A549 (cell line): Measurements from ENCODE around the gene SDF2. TPM values are rescaled to one million over a fixed set of nuclear protein-coding genes. Genes with fewer than 3 reads are reported as not detected.

Source experiments
- ATAC-seq, 2 experiments: fragments of 200-7000 bp in 1 of 2; fragments of >200 bp in 1 of 2; cut with Nextera tagmentation in 1 of 2; cut with Tn5 transposase in 1 of 2; 3 replicates each; pipeline versions ENCODE4 v1.8.0 to v1.9.1; 2018 to 2020; ENCODE audit warnings: mild to moderate bottlenecking in 1 of 2, moderate library complexity in 1 of 2
- CTCF ChIA-PET: fragments of 300-600 bp; sonication (Branson Sonifier 250); formaldehyde crosslinking; extraction: SDS; loops from one replicate; lab custom pipeline; 2021; ENCODE audit warnings: antibody characterized with exemption, inconsistent platforms; lab: Yijun Ruan, JAX
- POLR2A ChIA-PET: fragments of 350-600 bp; formaldehyde crosslinking; extraction: SDS; loops from one replicate; lab custom pipeline; 2021; ENCODE audit warnings: antibody characterized with exemption, inconsistent platforms; lab: Yijun Ruan, JAX
- DNase-seq, 2 experiments: peaks; one replicate each; pipeline versions ENCODE4 v3.0.0 to v3.0.0-alpha.2; 2011 to 2016; ENCODE audit warnings: low read depth in 1 of 2, low spot score in 1 of 2
- FAIRE-seq: peaks from 2 replicates; lab custom pipeline; 2011; peaks lifted over from hg19 to GRCh38; lab: Jason Lieb, UNC
- H3K27ac ChIP-seq, 2 experiments: fragments of >200 bp; sonication (Bioruptor Twin); formaldehyde crosslinking; 3 replicates each; pipeline ENCODE4 v1.5.1; 2016 to 2017
- H3K4me1 ChIP-seq: fragments of >200 bp; sonication (Bioruptor Twin); formaldehyde crosslinking; 3 replicates; pipeline ENCODE4 v1.6.1; 2016
- H3K4me2 ChIP-seq: fragments of >200 bp; sonication (Bioruptor Twin); formaldehyde crosslinking; 3 replicates; pipeline ENCODE4 v1.6.1; 2016
- H3K4me3 ChIP-seq: fragments of >200 bp; sonication (Bioruptor Twin); formaldehyde crosslinking; 3 replicates; pipeline ENCODE4 v1.5.1; 2016
- H3K9me3 ChIP-seq: fragments of >200 bp; sonication (Bioruptor Twin); formaldehyde crosslinking; 3 replicates; pipeline ENCODE4 v1.6.1; 2016
- BCL3 ChIP-seq: fragments of >200 bp; sonication (Bioruptor Twin); formaldehyde crosslinking; IDR thresholded peaks from 3 replicates; pipeline ENCODE4 v1.6.1; 2016
- CHD2 ChIP-seq: fragments of 150-350 bp; IDR thresholded peaks from 2 replicates; pipeline ENCODE4 v1.6.1; 2014; ENCODE audit warnings: low read length; ENCODE audit not compliant: partially characterized antibody
- E2F6 ChIP-seq: IDR thresholded peaks from 2 replicates; pipeline ENCODE4 v1.6.1; 2012; ENCODE audit warnings: low read depth, borderline replicate concordance
- EHF ChIP-seq: fragments of 250-450 bp; sonication (Bioruptor Pico); IDR thresholded peaks from 2 replicates; pipeline ENCODE4 v1.5.0; 2020; ENCODE audit warnings: mild to moderate bottlenecking
- EP300 ChIP-seq, 2 experiments: fragments of >200 bp; sonication (Bioruptor Twin); formaldehyde crosslinking; IDR thresholded peaks; 2 replicates in 1 of 2; 3 replicates in 1 of 2; pipeline ENCODE4 v1.6.1; 2016 to 2017
- FOSB ChIP-seq: fragments of 250-450 bp; sonication (Bioruptor Pico); IDR thresholded peaks from 2 replicates; pipeline ENCODE4 v1.5.0; 2020; ENCODE audit warnings: mild to moderate bottlenecking, moderate library complexity
- FOSL2 ChIP-seq, 2 experiments: fragments of 450-650 bp in 1 of 2; fragments of >200 bp in 1 of 2; sonication (Bioruptor Twin) in 1 of 2; formaldehyde crosslinking; IDR thresholded peaks; 2 replicates each; pipeline versions ENCODE4 v1.5.0 to v1.6.1; 2016 to 2020; ENCODE audit warnings: mild to moderate bottlenecking in 1 of 2, moderate library complexity in 1 of 2
- HDAC2 ChIP-seq: fragments of 200-600 bp; sonication (generic); IDR thresholded peaks from 2 replicates; pipeline ENCODE4 v1.6.1; 2016
- JUNB ChIP-seq: fragments of >200 bp; sonication (Bioruptor Twin); formaldehyde crosslinking; IDR thresholded peaks from 2 replicates; pipeline ENCODE4 v1.6.1; 2016
- KDM5A ChIP-seq: fragments of 200-600 bp; sonication (generic); IDR thresholded peaks from 2 replicates; pipeline ENCODE4 v1.6.1; 2016; ENCODE audit warnings: antibody characterized with exemption, mild to moderate bottlenecking
- MAFK ChIP-seq: fragments of 450-650 bp; IDR thresholded peaks from 2 replicates; pipeline ENCODE4 v1.6.1; 2014; ENCODE audit not compliant: partially characterized antibody
- MAZ ChIP-seq: fragments of 150-350 bp; IDR thresholded peaks from 2 replicates; pipeline ENCODE4 v1.6.1; 2014; ENCODE audit warnings: antibody characterized with exemption, low read depth, low read length, borderline replicate concordance
- MYC ChIP-seq: IDR thresholded peaks from 2 replicates; pipeline ENCODE4 v1.6.1; 2012; ENCODE audit warnings: mild to moderate bottlenecking, inconsistent platforms, low read length, improper control_type of control experiment, borderline replicate concordance
- NFE2L2 ChIP-seq: fragments of 150-350 bp; conservative IDR thresholded peaks from 2 replicates; pipeline ENCODE4 v1.6.1; 2014; ENCODE audit warnings: low read length
- NPAS2 ChIP-seq: fragments of 250-450 bp; sonication (Bioruptor Pico); IDR thresholded peaks from 2 replicates; pipeline ENCODE4 v1.8.0; 2022; ENCODE audit warnings: mild to moderate bottlenecking, moderate library complexity, borderline replicate concordance
- RARB ChIP-seq: fragments of 250-450 bp; sonication (Bioruptor Pico); IDR thresholded peaks from 2 replicates; pipeline ENCODE4 v1.8.0; 2021; ENCODE audit warnings: mild to moderate bottlenecking, moderate library complexity
- TP53 ChIP-seq: fragments of 250-450 bp; sonication (Bioruptor Pico); IDR thresholded peaks from 2 replicates; pipeline ENCODE4 v1.5.0; 2021; ENCODE audit warnings: mild to moderate bottlenecking, moderate library complexity
- ZNF302 ChIP-seq: fragments of 250-450 bp; sonication (Bioruptor Pico); IDR thresholded peaks from 2 replicates; pipeline ENCODE4 v1.9.0; 2021; ENCODE audit warnings: inconsistent platforms, mild to moderate bottlenecking, moderate library complexity
- WGBS: methylation state at CpG from one replicate; pipeline ENCODE4 v1.1.6; 2017; ENCODE audit errors: missing lambda C conversion rate; 5-methylcytosine and 5-hydroxymethylcytosine counted together
- polyA plus RNA-seq, 4 experiments: library from polyadenylated mRNA; depleted of rRNA in 3 of 4; stranded (reverse); fragments of >200 nt; fragmentation: RNase III in 1 of 4; extraction: RNeasy Plus Mini Kit Qiagen cat#74134 plus additional on column Dnase treatment in 1 of 4; gene quantifications; 2 replicates in 3 of 4; 3 replicates in 1 of 4; pipeline ENCODE4 v1.2.3, GENCODE V29; 2011 to 2017
- TF ChIP-seq, protein P1 (sequence below): fragments of 250-450 bp; sonication (Bioruptor Pico); IDR thresholded peaks from 2 replicates; pipeline ENCODE4 v1.5.0; 2021; ENCODE audit warnings: mild to moderate bottlenecking, moderate library complexity, borderline replicate concordance
- TF ChIP-seq, protein P2 (sequence below): fragments of >200 bp; sonication (Bioruptor Twin); formaldehyde crosslinking; IDR thresholded peaks from 3 replicates; pipeline ENCODE4 v1.5.1; 2016
- TF ChIP-seq, protein P3 (sequence below): fragments of 450-650 bp; IDR thresholded peaks from 2 replicates; pipeline ENCODE4 v1.6.1; 2014; ENCODE audit warnings: antibody characterized with exemption

SDF2 gene
- polyA plus RNA-seq, 2 of the 4 experiments (the other 2 are of a cell fraction), result 87.9 to 93.8 TPM

GRCh38 chr17:28657756-28658155, 4.0 kb downstream of the SDF2 start:
- WGBS, result 64% methylated on average over 5 of the region's 5 CpGs

GRCh38 chr17:28655160-28655559, 6.5 kb downstream of the SDF2 start:
- no peak for TF ChIP-seq NPAS2 (CRISPR knock-in tag)
- TF ChIP-seq EHF, result no peak
- ATAC-seq, result peak in 1 of 2 experiments; percentile 39; a peak in 3 of 6 replicates
- FAIRE-seq, result no peak
- WGBS, result 94% methylated on average over 5 of the region's 5 CpGs
- no peak overlapping the region for H3K4me3 ChIP-seq
- H3K9me3 ChIP-seq, result no peaks in the 10 kb centered on the region
- DNase-seq, result no peak
- H3K27ac ChIP-seq, result no peak overlapping the region
- H3K4me2 ChIP-seq, result no peak overlapping the region
- POLR2A ChIA-PET, result no interaction called here
- H3K4me1 ChIP-seq, result peaks cover 6% of the 10 kb centered on the region; the same call in 2 of the 3 replicates
- CTCF ChIA-PET, result interaction anchor here (0.8 to 4.0 kb wide), 4 partner anchors 8 to 20 kb away, joined by 4 to 20 read pairs (median 8); partner anchors contain the start of gene BLTP2

More at GRCh38 chr17:28657756-28658155, 4.0 kb downstream of the SDF2 start:
- no peak for DNase-seq
- no peak overlapping the region for H3K4me3 ChIP-seq
- FAIRE-seq, result no peak
- H3K27ac ChIP-seq, result no peak overlapping the region
- ChIA-PET POLR2A (interaction anchor here (0.9 to 2.4 kb wide), 2 partner anchors 13 to 62 kb away, joined by 3 to 6 read pairs; partner anchors contain the start of genes BLTP2 and RPL23A), CTCF (interaction anchor here (1.0 to 4.0 kb wide), 5 partner anchors 9 to 14 kb away, joined by 3 to 20 read pairs (median 4); partner anchors contain the start of gene BLTP2)
- no peak for ATAC-seq
- H3K9me3 ChIP-seq, result no peaks in the 10 kb centered on the region
- H3K4me2 ChIP-seq, result no peak overlapping the region
- peaks cover 15% of the 10 kb centered on the region for H3K4me1 ChIP-seq
- TF ChIP-seq RARB, result no peak
- no peak for TF ChIP-seq HDAC2

DNA sequence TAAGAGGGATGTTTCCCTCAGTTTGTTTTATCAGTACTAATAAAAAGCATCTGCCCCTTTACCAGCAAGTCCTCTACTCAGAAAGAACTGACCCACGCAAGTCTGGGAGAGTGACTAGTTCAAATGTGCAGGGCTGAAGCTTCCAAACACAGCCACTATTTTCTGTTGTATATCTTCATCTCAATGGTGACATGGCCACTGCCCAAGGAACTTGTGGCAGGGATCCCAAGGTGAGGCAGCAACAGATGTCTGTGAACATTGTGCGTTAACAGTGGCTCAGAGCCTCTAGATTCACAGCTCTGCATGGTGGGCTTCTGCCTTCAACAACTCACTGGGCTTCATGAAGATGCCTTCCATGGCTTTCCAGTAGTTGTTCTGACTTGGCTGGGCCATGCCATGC, 13.0 kb downstream of the SDF2 start:
- TF ChIP-seq MAFK, result no peak
- TF ChIP-seq, protein P1, sequence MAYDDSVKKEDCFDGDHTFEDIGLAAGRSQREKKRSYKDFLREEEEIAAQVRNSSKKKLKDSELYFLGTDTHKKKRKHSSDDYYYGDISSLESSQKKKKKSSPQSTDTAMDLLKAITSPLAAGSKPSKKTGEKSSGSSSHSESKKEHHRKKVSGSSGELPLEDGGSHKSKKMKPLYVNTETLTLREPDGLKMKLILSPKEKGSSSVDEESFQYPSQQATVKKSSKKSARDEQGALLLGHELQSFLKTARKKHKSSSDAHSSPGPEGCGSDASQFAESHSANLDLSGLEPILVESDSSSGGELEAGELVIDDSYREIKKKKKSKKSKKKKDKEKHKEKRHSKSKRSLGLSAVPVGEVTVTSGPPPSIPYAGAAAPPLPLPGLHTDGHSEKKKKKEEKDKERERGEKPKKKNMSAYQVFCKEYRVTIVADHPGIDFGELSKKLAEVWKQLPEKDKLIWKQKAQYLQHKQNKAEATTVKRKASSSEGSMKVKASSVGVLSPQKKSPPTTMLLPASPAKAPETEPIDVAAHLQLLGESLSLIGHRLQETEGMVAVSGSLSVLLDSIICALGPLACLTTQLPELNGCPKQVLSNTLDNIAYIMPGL (CRISPR knock-in tag), result no peak
- no peak for TF ChIP-seq MYC
- TF ChIP-seq HDAC2, result no peak
- no peak for TF ChIP-seq MAZ
- TF ChIP-seq, protein P2, sequence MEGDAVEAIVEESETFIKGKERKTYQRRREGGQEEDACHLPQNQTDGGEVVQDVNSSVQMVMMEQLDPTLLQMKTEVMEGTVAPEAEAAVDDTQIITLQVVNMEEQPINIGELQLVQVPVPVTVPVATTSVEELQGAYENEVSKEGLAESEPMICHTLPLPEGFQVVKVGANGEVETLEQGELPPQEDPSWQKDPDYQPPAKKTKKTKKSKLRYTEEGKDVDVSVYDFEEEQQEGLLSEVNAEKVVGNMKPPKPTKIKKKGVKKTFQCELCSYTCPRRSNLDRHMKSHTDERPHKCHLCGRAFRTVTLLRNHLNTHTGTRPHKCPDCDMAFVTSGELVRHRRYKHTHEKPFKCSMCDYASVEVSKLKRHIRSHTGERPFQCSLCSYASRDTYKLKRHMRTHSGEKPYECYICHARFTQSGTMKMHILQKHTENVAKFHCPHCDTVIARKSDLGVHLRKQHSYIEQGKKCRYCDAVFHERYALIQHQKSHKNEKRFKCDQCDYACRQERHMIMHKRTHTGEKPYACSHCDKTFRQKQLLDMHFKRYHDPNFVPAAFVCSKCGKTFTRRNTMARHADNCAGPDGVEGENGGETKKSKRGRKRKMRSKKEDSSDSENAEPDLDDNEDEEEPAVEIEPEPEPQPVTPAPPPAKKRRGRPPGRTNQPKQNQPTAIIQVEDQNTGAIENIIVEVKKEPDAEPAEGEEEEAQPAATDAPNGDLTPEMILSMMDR, result no peak
- TF ChIP-seq TP53 (CRISPR knock-in tag), result no peak
- TF ChIP-seq FOSL2 (IDR thresholded peaks at IDR 0.05), result no peak
- TF ChIP-seq FOSL2 (CRISPR knock-in tag; IDR thresholded peaks at IDR 0.05), result no peak
- no peak for TF ChIP-seq ZNF302
- TF ChIP-seq JUNB, result no peak
- TF ChIP-seq CHD2, result no peak
- TF ChIP-seq EP300 (IDR thresholded peaks at IDR 0.05), result no peak
- TF ChIP-seq NPAS2 (CRISPR knock-in tag), result no peak
- no peak for TF ChIP-seq NFE2L2
- TF ChIP-seq, protein P3, sequence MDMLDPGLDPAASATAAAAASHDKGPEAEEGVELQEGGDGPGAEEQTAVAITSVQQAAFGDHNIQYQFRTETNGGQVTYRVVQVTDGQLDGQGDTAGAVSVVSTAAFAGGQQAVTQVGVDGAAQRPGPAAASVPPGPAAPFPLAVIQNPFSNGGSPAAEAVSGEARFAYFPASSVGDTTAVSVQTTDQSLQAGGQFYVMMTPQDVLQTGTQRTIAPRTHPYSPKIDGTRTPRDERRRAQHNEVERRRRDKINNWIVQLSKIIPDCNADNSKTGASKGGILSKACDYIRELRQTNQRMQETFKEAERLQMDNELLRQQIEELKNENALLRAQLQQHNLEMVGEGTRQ, result no peak
- TF ChIP-seq BCL3, result no peak
- no peak for TF ChIP-seq KDM5A
- no peak for TF ChIP-seq FOSB (CRISPR knock-in tag)
- TF ChIP-seq E2F6, result no peak
- no peak for ATAC-seq
- FAIRE-seq, result no peak
- no peak overlapping the region for H3K4me2 ChIP-seq
- POLR2A ChIA-PET, result no interaction called here
- peaks cover 18% of the 10 kb centered on the region for H3K4me1 ChIP-seq
- H3K4me3 ChIP-seq, result no peak overlapping the region
- no peak overlapping the region for H3K27ac ChIP-seq
- WGBS, result 84% methylated on average over 2 of the region's 2 CpGs
- H3K9me3 ChIP-seq, result no peaks in the 10 kb centered on the region
- DNase-seq, result no peak
- CTCF ChIA-PET, result interaction anchor here (0.8 to 6.8 kb wide), 10 partner anchors 9 to 78 kb away, joined by 3 to 81 read pairs (median 4); partner anchors contain the start of genes SDF2, SUPT6H and TLCD1
